KOPT-K1 (cell line): ENCODE data around the gene TRABD2B.

Experiments used
- H3K27ac ChIP-seq: fragments of 200-600 bp; sonication (generic); 2 replicates; pipeline ENCODE4 v1.5.1; 2016; ENCODE audit warnings: antibody characterized with exemption, mild to moderate bottlenecking, low read depth, low read length; ENCODE audit not compliant: poor library complexity, severe bottlenecking
- H3K36me3 ChIP-seq: fragments of 200-600 bp; sonication (generic); 2 replicates; pipeline ENCODE4 v1.5.1; 2017; ENCODE audit warnings: antibody characterized with exemption, mild to moderate bottlenecking, low read length, moderate library complexity; ENCODE audit not compliant: insufficient read depth
- H3K9me3 ChIP-seq: fragments of 200-600 bp; sonication (generic); 2 replicates; pipeline ENCODE4 v1.5.1; 2017; ENCODE audit warnings: antibody characterized with exemption, low read length, mild to moderate bottlenecking; ENCODE audit not compliant: insufficient read depth, poor library complexity, severe bottlenecking

TRABD2B gene

GRCh38 chr1:47887060-47887459, 110.1 kb downstream of the TRABD2B start:
- Histone ChIP-seq H3K27ac (no peak overlapping the region), H3K9me3 (no peaks in the 10 kb centered on the region), H3K36me3 (no peaks in the 10 kb centered on the region)

- no peaks in the 10 kb centered on the region for H3K36me3 ChIP-seq
- H3K27ac ChIP-seq, result no peak overlapping the region
- no peaks in the 10 kb centered on the region for H3K9me3 ChIP-seq
Measured at GRCh38 chr1:47886141-47886540, 111.0 kb downstream of the TRABD2B start.

GRCh38 chr1:47885062-47885830, 111.9 kb downstream of the TRABD2B start:
- Histone ChIP-seq H3K27ac (no peak overlapping the region), H3K36me3 (no peaks in the 10 kb centered on the region), H3K9me3 (no peaks in the 10 kb centered on the region)

- H3K9me3 ChIP-seq, result no peaks in the 10 kb centered on the region
- H3K27ac ChIP-seq, result no peak overlapping the region
- no peaks in the 10 kb centered on the region for H3K36me3 ChIP-seq
Measured at GRCh38 chr1:47883963-47884362, 113.2 kb downstream of the TRABD2B start.

- H3K27ac ChIP-seq, result no peak overlapping the region
- no peaks in the 10 kb centered on the region for H3K9me3 ChIP-seq
- no peaks in the 10 kb centered on the region for H3K36me3 ChIP-seq
Measured at GRCh38 chr1:47881505-47882442, 115.4 kb downstream of the TRABD2B start.

- Histone ChIP-seq H3K9me3 (no peaks in the 10 kb centered on the region), H3K36me3 (no peaks in the 10 kb centered on the region), H3K27ac (no peak overlapping the region)
Measured at GRCh38 chr1:47876587-47876963, 120.6 kb downstream of the TRABD2B start.

GRCh38 chr1:47875831-47876586, 121.2 kb downstream of the TRABD2B start:
- no peak overlapping the region for H3K27ac ChIP-seq

GRCh38 chr1:47875036-47875435, 122.1 kb downstream of the TRABD2B start:
- H3K27ac ChIP-seq, result no peak overlapping the region
- no peaks in the 10 kb centered on the region for H3K9me3 ChIP-seq
- H3K36me3 ChIP-seq, result no peaks in the 10 kb centered on the region

More at GRCh38 chr1:47875831-47876586, 121.2 kb downstream of the TRABD2B start:
- H3K9me3 ChIP-seq, result no peaks in the 10 kb centered on the region
- no peaks in the 10 kb centered on the region for H3K36me3 ChIP-seq

GRCh38 chr1:47873337-47873736, 123.8 kb downstream of the TRABD2B start:
- no peaks in the 10 kb centered on the region for H3K9me3 ChIP-seq
- H3K36me3 ChIP-seq, result no peaks in the 10 kb centered on the region
- no peak overlapping the region for H3K27ac ChIP-seq

- H3K9me3 ChIP-seq, result no peaks in the 10 kb centered on the region
- no peaks in the 10 kb centered on the region for H3K36me3 ChIP-seq
- H3K27ac ChIP-seq, result no peak overlapping the region
Measured at GRCh38 chr1:47872886-47873285, 124.3 kb downstream of the TRABD2B start.

GRCh38 chr1:47871799-47872353, 125.3 kb downstream of the TRABD2B start:
- Histone ChIP-seq H3K36me3 (no peaks in the 10 kb centered on the region), H3K9me3 (no peaks in the 10 kb centered on the region), H3K27ac (no peak overlapping the region)

GRCh38 chr1:47870946-47871676, 126.1 kb downstream of the TRABD2B start:
- H3K9me3 ChIP-seq, result no peaks in the 10 kb centered on the region
- H3K27ac ChIP-seq, result no peak overlapping the region

GRCh38 chr1:47870480-47870879, 126.7 kb downstream of the TRABD2B start:
- Histone ChIP-seq H3K36me3 (no peaks in the 10 kb centered on the region), H3K9me3 (no peaks in the 10 kb centered on the region), H3K27ac (no peak overlapping the region)

More at GRCh38 chr1:47870946-47871676, 126.1 kb downstream of the TRABD2B start:
- no peaks in the 10 kb centered on the region for H3K36me3 ChIP-seq

GRCh38 chr1:47868348-47868676, 128.9 kb downstream of the TRABD2B start:
- H3K27ac ChIP-seq, result no peak overlapping the region
- H3K9me3 ChIP-seq, result no peaks in the 10 kb centered on the region
- H3K36me3 ChIP-seq, result no peaks in the 10 kb centered on the region
